ENCODE results near the gene CAB39L.

The CAB39L gene

DNA sequence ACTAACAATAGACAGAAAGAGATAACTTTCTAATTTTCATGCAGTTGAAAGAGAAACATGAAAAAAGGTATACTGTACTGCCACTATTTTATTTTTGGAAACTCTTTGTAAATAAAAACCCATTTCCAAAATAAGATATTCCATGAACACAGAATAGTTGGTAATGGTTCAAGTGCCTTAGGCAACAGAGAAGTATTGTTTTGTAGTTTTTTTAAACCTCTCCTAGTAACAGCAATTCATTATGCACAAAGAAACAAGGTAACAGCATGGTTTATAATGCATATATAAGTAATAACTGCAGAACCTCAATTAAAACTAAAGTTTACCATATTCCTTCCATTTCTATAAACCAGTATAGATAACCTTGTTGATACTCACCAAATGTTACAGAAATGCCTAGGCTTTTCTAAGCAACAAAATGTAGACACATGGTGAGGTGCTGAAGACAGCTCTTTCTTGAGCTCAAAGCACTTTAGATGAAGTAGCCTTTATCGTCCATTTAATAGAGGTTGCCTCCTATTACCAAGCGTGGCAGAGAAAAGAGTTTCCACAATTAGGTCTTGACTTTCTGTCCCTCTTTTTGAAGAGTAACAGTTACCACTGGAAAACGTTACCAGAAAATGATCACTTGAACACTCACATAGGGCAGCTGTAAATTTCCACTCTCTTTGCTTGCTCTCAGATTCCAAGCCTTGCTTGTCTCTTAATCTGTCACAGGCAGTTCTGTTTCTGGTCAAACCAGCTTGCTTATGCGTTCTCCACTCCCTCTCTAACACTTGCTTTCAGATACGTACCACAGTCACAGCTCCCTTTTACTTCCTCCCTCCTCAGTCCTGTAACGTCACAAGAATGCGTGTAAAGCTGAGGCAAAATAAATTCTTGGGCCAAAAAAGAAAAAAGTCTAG lies 42.9 kb downstream of the CAB39L start:
- in situ Hi-C loops (cut with MboI; ENCODE audit: low sequenced_read_pairs), result no loop called here

DNA sequence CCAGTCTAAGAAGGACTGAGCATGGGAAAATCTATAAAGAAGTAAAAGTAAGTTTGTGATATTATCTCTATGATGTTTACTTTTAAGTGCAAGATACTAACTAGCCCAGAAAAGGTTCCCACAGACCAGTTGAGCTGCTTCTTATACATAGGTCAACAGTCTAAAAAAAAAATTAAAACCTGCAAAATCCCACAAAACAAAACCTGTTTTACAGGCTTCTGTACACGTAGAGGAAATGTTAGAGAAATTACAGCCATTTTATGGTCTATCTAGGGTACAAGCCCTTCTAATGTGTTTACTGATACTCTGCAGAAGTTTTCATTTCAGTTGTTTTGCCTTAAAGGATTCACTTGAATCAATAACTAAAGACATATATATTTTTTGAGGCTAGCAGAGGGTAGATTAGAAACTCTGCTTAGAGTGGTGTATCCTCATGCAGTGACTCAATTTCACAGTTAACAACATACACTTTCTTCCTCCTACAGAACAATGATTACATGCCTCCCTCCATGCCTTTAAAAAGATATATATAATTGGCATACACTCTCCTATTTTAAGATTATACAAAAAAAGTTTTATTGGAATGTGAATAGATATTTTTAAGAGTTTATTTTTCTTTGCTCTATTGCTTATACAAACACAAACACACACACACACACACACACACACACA lies 43.9 kb downstream of the CAB39L start:
- in situ Hi-C loops (cut with MboI; ENCODE audit: low sequenced_read_pairs), result no loop called here

DNA sequence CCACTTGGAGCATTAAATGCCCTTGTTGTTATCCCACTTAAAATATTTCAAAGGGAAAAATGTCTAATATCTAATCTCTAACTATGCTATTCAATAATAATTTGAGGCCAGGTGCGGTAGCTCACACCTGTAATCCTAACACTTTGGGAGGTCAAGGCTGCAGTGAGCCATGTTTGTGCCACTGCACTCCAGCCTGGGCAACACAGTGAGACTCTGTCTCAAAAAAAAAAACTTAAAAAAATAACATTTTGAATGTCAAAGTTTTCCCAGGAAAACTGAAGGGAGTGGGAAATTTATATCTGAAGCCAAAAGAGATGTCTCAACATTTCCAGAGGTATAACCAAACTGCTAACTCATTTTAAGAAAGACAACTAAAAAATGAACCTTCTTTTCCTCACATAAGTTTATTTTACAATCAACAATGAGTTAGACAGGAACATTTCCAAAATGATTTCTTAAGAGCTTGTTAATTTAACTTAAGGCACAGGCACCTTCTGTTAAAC lies 47.9 kb downstream of the CAB39L start:
- in situ Hi-C loops (cut with MboI; ENCODE audit: low sequenced_read_pairs), result no loop called here

DNA sequence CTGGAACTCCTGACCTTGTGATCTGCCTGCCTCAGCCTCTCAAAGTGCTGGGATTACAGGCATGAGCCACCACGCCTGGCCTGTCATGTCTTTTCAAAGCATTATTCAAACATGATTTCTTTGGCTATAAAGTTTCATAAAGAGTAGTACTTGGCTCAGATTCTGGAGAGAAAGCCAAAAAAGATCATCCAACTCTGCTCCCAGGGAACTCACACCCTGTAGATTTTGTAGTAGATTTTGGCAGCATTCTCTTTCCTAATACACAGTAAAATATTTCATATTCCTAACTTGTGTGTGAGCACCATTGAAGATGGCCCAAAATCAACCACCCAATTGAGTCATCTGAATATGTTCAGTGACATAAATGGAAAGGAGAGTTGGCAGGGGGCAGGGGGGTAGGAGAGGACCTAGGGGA lies 48.4 kb downstream of the CAB39L start:
- in situ Hi-C loops (cut with MboI; ENCODE audit: low sequenced_read_pairs), result no loop called here

DNA sequence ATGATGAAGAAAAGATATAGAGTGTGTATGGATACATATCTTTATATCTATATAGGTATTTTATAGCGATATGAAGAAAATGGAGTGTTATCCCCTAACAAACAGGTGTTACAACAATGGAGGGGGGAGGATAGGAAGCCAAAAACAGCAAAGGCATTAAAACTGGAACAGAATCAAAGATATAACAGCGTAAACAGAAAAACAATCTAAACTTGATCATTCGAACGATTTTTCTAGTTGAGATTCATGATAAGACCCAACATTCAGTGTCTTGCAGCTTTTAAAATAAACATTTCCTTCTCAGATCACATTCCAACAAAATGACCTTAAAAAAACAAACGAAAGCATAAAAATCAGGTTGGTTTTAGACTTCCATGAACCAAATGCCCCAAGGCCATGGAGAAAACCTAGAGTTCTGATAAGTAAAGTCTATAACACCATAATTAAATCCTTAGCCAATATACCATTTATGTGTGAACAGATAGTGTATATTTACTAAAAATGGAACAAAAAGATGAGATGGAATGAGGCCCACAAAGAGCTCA lies 55.7 kb downstream of the CAB39L start:
- in situ Hi-C loops (cut with MboI; ENCODE audit: low sequenced_read_pairs), result no loop called here

DNA sequence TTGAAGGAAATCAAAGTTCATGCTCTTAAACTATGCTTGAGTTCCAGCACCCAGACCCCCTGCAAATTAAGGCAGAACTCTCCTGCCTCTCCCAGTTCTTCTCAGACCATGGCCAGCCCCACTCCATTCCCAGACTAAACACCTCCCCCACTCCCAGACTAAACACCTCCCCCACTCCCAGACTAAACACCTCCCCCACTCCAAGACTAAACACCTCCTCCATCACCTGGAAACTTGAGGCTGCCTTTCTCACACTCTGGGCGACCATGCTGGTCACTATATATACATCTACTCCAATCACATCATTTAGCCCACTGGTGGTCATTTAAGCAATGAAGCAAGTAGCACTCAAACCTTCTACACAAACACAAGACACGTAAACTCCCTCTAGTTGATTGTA lies 57.2 kb downstream of the CAB39L start:
- in situ Hi-C loops (cut with MboI; ENCODE audit: low sequenced_read_pairs), result no loop called here

DNA sequence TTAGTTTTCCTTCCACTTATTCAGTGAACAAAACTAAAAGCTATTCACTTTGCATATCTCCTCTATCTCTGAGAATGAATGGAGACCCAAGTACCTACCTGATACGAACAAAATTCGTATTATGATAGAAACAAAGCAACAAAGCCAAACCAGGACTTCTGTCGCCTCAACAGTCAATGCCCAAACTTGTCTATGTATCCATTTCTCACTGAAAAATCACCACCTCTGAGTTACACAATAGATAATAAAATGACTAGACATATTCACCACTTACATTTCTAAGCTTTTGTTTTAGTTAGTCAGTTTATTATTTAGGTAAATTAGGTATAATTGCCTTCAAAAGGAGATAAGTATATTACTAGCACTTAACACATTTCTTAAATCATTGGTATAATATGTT lies 67.7 kb downstream of the CAB39L start:
- in situ Hi-C loops (cut with MboI; ENCODE audit: low sequenced_read_pairs), result no loop called here

DNA sequence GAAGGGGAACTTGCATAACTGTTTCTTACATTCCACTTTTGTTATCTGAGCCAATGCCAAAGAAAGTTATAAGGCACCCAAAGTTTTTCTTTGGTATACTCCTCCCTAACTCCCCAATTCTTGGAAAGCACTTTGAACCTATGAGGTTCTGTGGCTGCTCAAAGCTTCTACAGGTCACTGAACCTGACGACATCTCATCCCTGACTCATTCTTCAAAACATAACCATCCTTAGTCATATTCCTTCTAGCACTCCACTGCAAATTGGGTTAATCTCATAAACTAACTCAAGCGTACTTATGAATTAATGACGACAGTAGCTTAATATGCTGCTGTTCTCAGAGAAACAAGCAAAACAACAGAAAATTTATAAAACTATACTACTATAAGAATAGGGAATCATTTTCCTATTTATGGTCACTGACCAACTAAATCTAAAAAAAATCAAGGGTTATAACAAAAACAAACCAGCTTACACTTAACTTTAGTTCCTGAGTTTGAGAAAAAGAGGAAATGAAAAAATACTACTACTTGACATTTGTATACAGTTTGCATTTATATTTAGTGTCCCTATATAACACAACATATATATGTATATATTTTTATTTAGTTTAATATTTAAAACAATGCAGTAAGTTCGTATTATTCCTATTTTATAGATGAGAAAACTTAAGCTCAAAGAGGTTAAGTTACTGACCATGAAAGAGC lies 69.1 kb downstream of the CAB39L start:
- in situ Hi-C loops (cut with MboI; ENCODE audit: low sequenced_read_pairs), result no loop called here

DNA sequence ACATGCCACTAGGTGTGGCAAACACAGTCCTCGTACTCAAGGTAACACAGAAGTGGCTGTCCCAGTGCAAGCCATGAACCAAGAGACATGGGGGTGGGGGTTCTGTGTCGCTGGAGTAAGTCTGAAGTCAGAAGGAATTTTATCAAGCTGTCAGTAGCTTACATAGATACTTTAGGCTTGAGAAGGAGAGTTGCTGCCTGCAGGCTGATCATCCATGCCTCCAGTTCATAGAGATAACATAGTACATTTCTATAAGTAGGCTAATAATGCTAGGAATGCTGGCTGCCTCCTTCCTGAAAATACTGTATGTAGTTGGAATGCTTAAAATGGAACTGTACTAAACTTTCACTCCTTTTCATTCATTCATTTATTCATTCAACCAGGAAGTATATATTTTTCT lies 70.1 kb downstream of the CAB39L start:
- in situ Hi-C loops (cut with MboI; ENCODE audit: low sequenced_read_pairs), result no loop called here

DNA sequence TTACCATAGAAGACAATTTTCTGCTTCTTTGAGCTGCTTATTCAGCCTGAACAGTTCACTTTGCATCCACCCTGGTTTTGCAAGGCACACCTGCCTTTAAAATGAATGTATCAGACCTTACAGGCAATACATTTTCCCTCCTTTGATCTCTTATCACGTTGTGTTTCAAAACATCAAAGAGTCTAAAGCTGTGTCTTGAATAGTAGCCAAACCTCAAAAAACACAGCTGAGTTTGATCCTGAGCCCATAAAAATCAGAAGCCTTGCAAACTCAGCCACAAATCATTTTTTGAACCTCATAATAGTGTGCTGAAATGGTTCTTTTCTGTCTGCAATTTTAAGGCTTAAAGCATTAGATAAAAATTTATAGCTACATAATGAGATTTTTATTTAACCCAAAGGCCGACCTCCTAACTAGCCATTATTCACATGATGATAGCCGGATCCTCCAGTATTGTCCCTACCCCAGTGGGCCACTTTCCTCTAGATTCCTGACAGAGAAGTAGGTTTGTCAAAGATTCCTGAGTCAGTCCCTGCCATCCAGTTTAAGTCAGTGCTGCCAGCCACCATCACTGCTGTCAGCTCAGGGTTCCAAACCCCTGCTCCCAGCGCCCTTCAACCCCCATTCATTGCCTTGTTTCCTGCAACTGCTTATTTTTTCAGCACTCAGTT lies 71.8 kb downstream of the CAB39L start:
- in situ Hi-C loops (cut with MboI; ENCODE audit: low sequenced_read_pairs), result no loop called here

DNA sequence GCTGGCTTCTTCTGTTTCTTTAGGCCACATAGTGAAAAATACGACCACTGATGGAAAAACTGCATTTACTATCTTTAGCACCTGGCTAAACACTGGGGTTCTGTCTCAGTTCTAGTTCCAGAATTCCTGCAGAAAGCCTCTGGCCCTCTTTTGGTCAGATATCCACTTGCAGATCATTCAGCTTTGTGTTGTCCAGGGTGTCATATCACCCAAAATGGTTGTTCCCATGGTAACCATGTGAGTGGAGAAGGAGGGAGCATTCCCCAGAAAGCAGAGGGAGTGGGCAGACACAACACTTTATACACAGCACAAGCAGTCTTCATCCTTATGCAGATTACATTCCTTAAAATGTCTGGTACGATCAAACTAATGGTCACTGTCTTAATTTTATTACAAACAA lies 73.5 kb downstream of the CAB39L start:
- in situ Hi-C loops (cut with MboI; ENCODE audit: low sequenced_read_pairs), result no loop called here

DNA sequence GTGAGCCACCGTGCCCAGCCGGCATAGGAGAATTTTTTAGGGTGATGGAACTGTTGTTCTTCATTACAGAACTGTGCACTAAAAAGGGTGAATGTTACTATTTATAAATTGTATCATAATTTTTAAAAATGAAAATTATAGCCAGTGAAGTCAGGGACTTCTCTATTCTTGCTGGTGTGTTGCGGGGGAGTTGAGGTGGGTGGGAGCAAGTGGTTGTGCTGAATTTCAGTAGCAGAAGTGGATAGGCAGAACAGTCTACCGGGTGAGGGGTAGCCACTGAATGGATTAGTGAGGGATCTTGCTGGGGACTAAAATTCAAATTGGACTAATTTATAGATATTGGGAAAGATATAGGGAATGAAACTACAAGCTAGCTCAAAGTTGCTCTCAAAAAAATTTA lies 74.0 kb downstream of the CAB39L start:
- in situ Hi-C loops (cut with MboI; ENCODE audit: low sequenced_read_pairs), result no loop called here

DNA sequence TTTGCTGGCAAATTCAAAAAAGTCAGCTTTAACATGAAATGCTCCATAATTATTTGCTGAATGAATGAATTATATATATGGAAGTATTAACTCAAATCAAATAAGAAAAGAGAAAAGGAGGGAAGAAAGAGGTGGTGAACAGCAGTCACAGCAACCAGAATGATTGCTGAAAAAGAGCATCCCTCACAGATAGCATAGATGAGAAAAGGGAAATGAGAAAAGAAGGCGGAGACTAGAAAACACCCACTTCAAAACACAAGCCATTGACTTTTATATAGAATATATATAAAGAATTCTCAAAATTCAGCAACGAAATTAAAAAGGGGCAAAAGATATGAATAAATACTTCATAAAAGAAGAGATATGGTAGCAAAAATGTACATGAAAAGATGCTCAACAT lies 75.2 kb downstream of the CAB39L start:
- in situ Hi-C loops (cut with MboI; ENCODE audit: low sequenced_read_pairs), result no loop called here

DNA sequence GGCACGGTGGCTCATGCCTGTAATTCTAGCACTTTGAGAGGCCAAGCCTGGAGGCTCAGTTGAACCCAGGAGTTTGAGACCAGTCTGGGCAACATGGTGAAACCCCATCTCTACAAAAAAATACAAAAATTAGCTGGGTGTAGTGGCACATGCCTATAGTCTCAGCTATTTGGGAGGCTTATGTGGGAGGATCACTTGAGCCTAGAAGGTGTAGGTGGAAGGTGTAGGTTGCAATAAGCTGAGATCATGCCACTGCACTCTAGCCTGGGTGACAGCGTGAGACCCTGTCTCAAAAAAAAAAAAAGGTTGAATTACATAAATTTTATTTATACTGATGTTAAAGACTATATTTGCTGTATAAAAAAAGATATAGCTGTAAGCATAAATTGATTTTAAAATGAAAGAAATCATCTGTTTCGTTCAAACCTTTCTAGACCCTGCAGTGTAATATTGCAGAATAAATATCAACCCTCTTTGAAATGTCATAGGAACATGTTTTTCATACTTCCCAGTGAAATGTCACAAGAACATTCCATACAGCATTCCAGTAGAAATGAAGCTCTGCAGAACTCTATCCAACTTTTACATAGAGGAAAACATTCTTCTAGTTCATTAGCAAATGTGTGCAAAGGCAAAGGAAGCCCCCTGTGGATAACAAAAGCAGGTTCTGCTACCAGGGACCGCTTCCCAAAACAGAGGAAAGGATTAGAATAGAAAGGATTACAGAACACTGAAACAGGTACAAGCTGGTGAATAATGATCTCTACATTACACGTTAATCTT lies 76.0 kb downstream of the CAB39L start:
- in situ Hi-C loops (cut with MboI; ENCODE audit: low sequenced_read_pairs), result no loop called here

DNA sequence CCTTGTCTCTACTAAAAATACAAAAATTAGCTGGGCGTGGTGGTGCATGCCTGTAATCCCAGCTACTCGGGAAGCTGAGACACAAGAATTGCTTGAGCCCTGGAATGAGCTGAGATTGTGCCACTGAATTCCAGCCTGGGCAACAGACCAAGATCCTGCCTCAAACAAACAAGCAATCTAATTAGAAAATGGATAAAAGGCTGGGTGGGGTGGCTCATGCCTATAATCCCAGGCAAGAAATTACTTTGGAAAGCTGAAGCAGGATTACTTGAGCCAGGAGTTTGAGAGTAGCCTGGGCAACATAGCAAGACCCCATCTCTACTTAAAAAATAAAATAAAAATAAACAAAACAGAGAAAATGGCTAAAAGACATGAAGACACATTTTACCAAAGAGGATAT lies 77.0 kb downstream of the CAB39L start:
- in situ Hi-C loops (cut with MboI; ENCODE audit: low sequenced_read_pairs), result no loop called here

DNA sequence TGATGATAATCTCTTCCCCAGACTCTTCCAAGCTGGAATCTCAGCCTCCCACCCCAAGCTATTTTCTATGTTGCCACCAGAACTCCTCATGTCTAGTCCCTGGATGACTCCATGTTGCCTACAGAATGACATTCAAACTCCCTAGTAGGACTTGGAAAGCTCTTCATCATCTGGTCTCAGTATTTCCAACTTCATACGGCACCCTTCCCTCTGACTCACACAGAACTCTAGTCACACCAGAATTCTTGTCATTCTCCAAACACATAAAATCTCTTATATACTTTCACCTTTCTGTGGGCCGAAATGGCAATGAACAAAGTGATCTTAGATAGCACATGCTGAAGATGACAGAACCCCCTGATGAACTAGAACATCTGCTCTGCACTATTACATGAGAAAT lies 86.2 kb downstream of the CAB39L start:
- in situ Hi-C loops (cut with MboI; ENCODE audit: low sequenced_read_pairs), result no loop called here

DNA sequence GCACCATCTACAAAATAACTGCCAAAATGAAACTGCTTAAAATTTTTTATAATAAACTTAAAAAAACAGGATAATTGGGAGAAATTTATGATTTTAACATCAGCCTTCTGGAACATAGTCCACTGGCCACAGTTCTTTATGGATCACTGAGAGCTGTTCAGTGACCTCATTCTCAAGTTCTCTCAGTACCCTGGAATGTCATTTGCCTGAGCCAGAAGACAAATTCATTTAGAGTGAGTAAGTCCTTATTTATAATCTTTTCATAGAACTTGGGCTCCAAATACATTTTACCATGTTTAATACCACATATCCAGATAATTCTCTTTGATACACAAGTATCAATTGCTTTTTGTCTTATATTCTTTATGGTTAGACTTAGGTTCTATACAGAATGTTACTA lies 87.6 kb downstream of the CAB39L start:
- in situ Hi-C loops (cut with MboI; ENCODE audit: low sequenced_read_pairs), result no loop called here

DNA sequence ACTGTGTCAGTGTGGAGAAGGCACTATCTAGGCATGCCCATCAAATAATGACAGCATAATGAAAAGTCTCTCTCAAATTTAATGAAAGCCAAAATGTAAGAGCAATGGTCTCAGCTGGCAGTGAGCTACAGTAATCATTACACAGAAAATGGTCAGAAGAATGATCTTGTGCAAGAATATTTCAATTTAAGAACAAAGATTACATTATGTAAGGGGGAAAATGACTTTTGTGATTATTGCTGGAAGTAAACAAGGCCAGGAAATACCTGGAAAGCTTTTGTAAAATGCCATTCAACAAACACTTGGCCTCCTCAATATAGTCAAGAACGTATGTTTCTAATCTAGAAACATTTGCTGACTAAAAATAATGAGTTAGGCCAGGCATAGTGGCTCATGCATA lies 89.1 kb downstream of the CAB39L start:
- in situ Hi-C loops (cut with MboI; ENCODE audit: low sequenced_read_pairs), result no loop called here

DNA sequence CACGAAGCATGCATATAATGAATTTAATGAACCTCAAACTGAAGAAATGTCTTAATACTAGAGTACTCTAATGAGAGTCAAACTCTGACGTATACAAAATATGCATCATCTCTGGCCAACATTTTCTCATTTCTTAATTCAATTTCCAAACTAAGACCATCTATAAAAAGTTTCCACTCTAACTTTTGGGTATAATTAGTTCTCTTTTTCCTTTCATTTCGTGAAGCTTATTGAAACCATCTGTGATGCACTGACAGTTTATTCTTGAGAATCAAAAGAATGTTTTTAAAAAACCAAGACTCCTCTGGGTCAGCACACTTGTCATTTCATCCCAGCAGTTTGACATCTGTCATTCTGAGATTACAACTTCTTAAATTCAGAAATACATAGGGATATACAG lies 90.0 kb downstream of the CAB39L start:
- in situ Hi-C loops (cut with MboI; ENCODE audit: low sequenced_read_pairs), result no loop called here

DNA sequence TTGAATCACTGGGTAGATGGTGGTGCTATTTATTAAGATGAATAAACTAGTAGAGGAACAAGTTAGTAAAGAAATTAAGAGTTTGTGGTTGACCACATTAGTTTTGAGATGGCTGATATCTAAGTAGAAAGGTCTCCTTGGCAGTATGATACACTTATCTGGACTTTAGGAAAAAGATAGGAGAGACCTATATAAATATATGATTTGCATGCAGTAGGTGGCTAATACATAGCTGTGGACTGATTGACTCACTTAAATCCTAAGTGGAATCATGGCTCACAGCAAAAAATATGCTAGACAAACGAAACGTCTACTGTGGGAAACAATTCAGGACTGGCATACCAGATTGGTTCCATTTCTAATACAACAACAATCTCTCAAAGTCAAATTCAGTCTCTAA lies 92.0 kb downstream of the CAB39L start:
- in situ Hi-C loops (cut with MboI; ENCODE audit: low sequenced_read_pairs), result no loop called here

Data from hTERT RPE-1 (cell line).